ENCODE data around the gene ZSCAN9. TPM values are rescaled to one million over a fixed set of nuclear protein-coding genes. Genes with fewer than 3 reads are reported as not detected.

Gene ZSCAN9
- 13.5 TPM for total RNA-seq
- long read RNA-seq, partial matches to known transcripts: 1 of 11 reads
- long read RNA-seq, other reads (novel, unspliced or antisense): 4 of 11 reads

- Histone ChIP-seq H3K4me1 (peaks cover 11% of the 10 kb centered on the region), H3K27ac (peak within 1 kb of the TSS; percentile 67), H3K4me3 (peak within 1 kb of the TSS; percentile 77), H3K36me3 (peaks cover 31% of the 10 kb centered on the region), H3K27me3 (peaks cover 5% of the 10 kb centered on the region), H3K9me3 (no peaks in the 10 kb centered on the region)
- intact Hi-C loops (cut with DNase I): no loop called here
- TF ChIP-seq CTCF (IDR thresholded peaks at IDR 0.05): no peak
- DNase-seq (peak; percentile 92), ATAC-seq (peak; percentile 99)
These were observed at the start of gene ZSCAN9 for GRCh38 chr6:28225056-28225834. Gene ZSCAN9, plus strand, starts transcription at chr6:28225275. Its CDS starts 1,810 bp downstream, at chr6:28227085.

DNA sequence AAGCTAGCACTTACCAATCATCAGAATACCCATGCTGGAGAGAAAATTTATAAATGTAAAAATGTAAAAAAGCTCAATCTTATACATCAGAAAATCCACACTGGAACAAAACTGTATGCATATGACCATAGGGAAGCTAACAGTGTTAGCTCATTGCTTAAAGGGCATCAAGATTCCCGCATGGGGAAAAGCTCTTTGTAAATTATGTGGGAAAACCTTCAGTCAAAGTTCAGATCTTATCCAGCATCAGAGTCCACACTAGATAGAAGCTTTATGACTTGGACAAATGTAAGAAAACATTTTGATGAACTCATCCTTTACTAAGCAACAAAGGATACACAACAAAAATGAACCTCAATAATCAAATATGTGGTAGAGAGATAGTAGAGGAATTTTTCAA, 48.7 kb upstream of the ZSCAN9 start:
- no peak for DNase-seq
- Histone ChIP-seq H3K4me3 (no peak overlapping the region), H3K9me3 (no peaks in the 10 kb centered on the region), H3K27ac (no peak overlapping the region), H3K4me1 (no peaks in the 10 kb centered on the region), H3K27me3 (no peaks in the 10 kb centered on the region), H3K36me3 (no peaks in the 10 kb centered on the region)
- intact Hi-C loops (cut with DNase I): no loop called here
- no peak for TF ChIP-seq CTCF (IDR thresholded peaks at IDR 0.05)
- ATAC-seq: no peak

DNA sequence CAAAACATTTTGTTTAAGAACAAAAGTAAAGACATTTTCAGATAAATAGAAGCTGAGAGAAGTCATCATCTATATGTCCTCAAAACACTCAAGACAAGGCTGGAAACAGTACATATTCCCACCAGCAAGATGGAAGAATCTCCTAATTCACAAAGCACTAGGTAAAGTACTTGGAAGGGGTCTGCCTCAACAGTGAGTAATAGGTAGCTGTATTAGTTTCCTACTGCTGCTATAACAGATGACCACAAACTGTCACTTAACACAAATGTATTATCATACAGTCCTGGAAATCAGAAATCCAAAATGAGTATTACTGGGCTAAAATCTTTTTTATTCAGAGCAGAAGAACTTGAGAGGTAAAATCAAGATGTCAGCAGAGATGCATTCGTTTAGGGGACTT, 42.8 kb upstream of the ZSCAN9 start:
- no peaks in the 10 kb centered on the region for H3K4me1 ChIP-seq
- H3K27me3 ChIP-seq: no peaks in the 10 kb centered on the region
- H3K27ac ChIP-seq: no peak overlapping the region
- ATAC-seq (no peak), DNase-seq (no peak)
- intact Hi-C loops (cut with DNase I): no loop called here
- TF ChIP-seq CTCF (IDR thresholded peaks at IDR 0.05): no peak
- no peak overlapping the region for H3K4me3 ChIP-seq
- no peaks in the 10 kb centered on the region for H3K36me3 ChIP-seq
- peaks cover 10% of the 10 kb centered on the region for H3K9me3 ChIP-seq

- no peak overlapping the region for H3K4me3 ChIP-seq
- H3K36me3 ChIP-seq: no peaks in the 10 kb centered on the region
These were observed 36.7 kb upstream of the ZSCAN9 start for GRCh38 chr6:28188111-28188979.

GRCh38 chr6:28200020-28200419, 25.1 kb upstream of the ZSCAN9 start:
- Histone ChIP-seq H3K4me3 (no peak overlapping the region), H3K4me1 (no peaks in the 10 kb centered on the region), H3K27me3 (peaks cover 31% of the 10 kb centered on the region), H3K27ac (no peak overlapping the region), H3K36me3 (no peaks in the 10 kb centered on the region), H3K9me3 (peaks cover 4% of the 10 kb centered on the region)
- no peak for ATAC-seq
- TF ChIP-seq CTCF (IDR thresholded peaks at IDR 0.05): no peak
- intact Hi-C loops (cut with DNase I): no loop called here
- DNase-seq: no peak

More at GRCh38 chr6:28188111-28188979, 36.7 kb upstream of the ZSCAN9 start:
- Histone ChIP-seq H3K4me1 (no peaks in the 10 kb centered on the region), H3K9me3 (peaks cover 33% of the 10 kb centered on the region), H3K27ac (no peak overlapping the region), H3K27me3 (no peaks in the 10 kb centered on the region)
- no peak for TF ChIP-seq CTCF (IDR thresholded peaks at IDR 0.05)
- ATAC-seq (no peak), DNase-seq (no peak)
- intact Hi-C loops (cut with DNase I): no loop called here

All from upper lobe of right lung (tissue), 1 donor.